OCI-M1 (cell line): Measurements from ENCODE around the gene DGCR8.

ENCODE experiments used
- DNase-seq: peaks from one replicate; lab custom pipeline; 2025; lab: John Stamatoyannopoulos, UW

The DGCR8 gene

GRCh38 chr22:20110359-20110985, 30.4 kb downstream of the DGCR8 start:
- DNase-seq: no peak

GRCh38 chr22:20111045-20111688, 31.1 kb downstream of the DGCR8 start:
- DNase-seq: peak; percentile 59

DNA sequence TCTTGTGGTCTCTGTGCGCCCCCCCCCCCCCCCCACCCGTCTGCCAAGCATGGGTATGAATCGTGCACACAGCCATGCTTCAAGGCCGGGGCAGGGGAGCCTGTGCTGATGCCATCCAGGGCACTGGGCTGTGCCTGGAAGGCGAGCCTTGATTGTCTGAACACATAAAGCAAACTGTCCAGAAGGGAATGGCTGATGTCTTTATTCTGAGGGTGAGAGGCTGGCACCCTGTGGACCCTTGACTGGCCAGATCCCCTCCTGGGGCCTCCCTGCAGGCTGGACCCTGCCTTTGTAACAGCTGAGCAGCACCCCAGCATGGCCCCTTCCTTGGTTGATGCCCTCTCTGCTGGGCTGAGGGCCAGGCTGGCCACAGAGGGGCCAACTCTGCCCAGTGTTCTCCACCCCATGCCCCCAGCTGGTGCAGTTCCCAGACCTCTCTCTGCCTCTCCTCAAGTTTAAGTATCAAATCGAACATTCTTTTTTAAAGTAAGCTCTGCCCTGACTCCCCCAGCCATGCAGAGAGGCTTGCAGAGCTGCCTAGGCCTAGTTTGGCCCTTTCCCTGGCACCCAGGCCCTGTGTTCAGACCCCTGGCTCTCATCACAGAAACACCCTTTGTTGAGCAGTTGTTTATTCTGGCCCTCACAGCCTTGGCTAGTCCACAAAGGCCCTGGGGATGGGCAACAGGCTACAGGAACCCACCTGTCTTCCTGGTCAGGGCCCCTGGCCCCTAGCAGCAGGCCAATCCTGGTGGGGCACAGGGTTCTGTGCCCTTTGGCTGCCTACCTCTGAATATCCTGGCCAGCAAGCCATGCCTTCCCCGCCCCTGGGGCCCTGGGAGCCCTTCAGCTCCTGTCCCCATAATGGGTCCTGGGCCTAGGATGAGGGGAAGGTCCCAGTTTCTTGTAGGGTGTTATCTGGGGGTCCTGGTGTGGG, 31.9 kb downstream of the DGCR8 start:
- DNase-seq: no peak

GRCh38 chr22:20112623-20113511, 32.8 kb downstream of the DGCR8 start:
- DNase-seq: no peak

DNA sequence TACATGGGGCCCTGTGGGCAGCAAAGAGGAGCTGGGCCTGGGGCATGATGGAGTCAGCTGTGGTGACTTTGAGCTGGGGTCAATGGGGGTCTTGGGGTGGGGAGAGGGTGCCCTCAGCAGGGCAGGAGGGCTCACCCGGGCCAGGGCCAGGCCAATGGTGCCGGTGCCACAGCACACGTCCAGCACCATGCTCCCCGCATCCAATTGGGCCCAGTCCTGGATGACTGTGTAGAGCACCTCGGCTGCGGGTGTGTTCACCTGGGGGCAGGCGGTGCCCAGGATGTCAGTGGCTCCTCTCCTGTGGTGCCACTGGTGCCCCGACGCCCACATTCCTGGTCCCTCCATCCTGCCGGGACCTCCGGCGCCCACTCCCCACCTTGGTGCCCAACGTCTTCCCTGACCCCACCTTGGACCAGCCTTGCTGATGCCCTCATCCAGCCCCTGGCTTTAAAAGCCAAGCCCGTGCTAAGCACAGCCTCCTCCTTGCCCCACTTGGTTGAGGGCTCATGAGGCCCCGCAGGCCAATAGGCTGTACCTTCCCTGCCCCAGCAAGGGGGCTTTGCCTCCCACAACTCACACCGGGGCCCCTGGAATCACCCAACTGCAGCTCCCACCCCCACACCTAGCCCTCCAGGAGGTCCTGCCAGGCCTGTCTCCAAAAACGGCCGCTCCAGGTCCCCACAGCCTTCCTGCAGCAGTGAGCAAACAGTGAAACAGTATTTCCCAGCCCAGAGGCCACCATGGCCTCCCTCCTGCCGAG, 33.7 kb downstream of the DGCR8 start:
- no peak for DNase-seq

DNA sequence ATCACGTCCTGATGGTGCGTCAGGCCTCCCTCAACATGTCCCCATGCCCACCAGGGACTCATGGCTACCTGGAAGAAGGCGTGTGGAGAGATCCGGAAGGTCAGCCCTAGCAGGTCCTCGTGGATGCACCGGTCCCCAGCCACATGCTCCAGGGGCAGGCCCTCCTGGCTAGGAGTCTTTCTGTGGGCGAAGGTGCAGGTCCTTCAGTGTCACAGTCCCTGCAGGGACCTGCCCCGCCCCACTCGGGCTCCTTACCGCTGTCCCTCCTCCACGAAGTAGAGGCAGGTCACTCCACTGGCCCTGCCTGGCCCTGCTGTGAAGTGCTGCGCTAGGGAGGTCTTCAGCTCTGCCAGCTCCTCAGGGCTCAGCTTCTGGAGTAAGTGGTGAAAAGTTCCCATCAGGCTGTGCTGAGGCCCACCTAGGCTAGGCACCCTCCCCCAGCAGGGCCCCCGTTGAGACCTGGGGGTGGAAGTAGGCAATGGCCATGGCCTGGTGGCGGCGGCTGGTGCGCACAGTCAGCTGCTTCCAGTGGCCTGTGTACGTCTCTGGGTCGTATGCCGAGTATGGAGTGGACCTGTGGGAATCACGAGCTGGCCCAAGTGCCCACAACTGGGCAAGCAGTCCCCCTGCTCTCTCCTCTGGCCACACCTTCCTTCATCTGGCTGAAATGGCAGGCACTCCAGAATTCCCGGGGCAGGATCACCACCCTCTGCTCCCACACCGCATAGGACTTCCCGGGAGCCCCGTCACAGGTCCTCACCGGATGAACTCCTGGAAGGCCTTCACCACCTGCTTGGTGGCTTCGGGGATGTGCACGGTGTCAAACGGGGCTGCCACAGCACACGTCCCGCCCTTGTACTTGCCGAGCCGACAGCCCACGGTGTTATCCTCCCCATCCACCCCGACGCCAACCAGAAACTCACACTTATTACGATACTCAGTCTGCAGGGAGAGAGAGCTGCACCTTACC, 34.8 kb downstream of the DGCR8 start:
- no peak for DNase-seq

- no peak for DNase-seq
Observed at GRCh38 chr22:20115691-20116375, 35.8 kb downstream of the DGCR8 start, which contains the start of gene RANBP1. TSS of gene RANBP1 (plus strand) at chr22:20116104. CDS start at chr22:20116185, 81 bp downstream.

GRCh38 chr22:20116376-20116950, 36.4 kb downstream of the DGCR8 start:
- peak; percentile 78 for DNase-seq

GRCh38 chr22:20116951-20117632, 37.1 kb downstream of the DGCR8 start, which contains the start of gene TRMT2A:
TSS of gene TRMT2A (minus strand) at chr22:20117226. CDS start at chr22:20116906, 320 bp downstream.
- peak; percentile 100 for DNase-seq

DNA sequence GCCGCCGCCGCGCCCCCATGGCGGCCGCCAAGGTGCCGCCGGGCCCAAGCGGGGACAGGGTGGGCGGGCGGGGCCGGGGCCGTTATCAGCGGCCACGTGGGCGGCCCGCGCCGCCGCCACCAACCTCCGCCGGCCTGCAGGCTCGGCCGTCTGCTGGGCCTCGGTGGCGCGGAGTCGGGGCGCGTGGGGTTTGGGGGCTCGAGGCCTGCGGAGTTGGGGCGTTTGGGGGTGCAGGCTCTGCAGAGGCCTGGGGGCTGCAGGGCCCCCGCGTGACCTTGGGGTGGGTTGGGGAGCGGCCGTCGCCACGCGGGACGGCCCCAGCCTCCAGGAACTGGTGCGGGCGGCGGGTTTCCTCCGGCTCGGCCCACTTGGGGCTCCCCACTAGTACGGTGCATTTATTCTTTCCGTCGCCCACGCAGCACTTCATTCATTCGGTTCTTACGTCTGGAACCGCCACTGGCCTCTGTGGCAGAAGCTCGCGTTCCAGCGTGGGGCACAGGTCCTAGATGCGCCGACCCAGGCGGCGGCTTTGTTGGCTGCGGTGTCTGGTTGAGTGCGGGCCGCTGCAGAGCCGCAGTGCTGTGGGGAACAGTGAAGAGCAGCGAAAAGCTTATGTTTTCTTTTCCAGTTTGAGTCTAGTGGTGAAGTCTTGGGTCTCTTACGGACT, 37.7 kb downstream of the DGCR8 start:
- DNase-seq: peak; percentile 68

DNA sequence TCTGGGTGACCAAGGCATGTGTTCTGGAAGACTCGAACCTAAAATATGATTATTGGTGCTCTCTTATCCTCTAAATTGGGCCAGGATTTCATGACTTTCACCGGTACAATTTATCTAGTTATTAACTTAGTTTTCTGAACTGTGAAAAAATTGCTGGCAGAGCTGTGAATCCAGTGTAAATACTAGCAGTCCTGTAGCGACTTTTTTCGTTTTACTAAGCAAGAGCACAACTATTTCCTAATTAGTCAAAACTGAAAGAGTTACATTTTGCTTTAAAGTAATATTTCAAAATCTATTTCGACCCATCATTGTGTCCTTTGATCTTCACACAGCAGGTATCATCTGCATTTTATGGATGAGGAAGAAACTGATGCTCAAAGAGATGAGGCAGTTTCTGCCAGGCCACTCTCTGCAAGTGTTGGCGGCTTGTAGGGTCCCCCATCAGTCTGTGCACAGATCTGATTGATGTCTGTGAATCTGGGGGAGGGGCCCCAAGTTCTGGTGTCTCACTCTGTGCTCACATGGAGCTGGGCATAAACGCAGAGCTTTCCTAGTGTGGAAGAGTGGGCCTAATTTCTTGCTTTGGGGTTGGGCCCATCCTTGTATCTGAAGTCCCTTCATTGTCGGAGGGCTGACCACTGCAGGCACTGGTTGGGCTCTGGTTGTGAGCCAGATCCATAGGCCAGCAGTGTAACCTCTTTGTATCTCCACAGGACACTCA, 38.4 kb downstream of the DGCR8 start:
- no peak for DNase-seq

DNA sequence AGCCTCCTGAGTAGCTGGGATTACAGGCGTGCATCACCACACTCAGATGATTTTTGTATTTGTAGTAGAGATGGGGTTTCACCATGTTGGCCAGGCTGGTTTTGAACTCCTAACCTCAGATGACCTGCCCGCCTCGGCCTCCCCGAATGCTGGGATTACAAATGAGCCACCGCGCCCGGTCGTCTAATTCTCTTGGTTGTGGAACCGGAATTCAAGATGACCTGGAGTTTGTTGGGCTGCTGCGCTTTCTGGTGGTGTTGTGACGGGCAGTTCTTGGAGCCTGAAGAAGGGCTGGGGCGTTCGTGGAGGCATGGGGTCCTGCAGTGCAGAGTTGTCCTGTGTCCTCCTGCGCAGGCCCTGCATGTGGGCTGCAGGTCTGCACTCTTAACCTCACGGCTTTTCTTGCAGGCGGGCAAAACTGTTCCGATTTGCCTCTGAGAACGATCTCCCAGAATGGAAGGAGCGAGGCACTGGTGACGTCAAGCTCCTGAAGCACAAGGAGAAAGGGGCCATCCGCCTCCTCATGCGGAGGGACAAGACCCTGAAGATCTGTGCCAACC, 41.9 kb downstream of the DGCR8 start:
- no peak for DNase-seq

GRCh38 chr22:20123366-20124082, 43.5 kb downstream of the DGCR8 start:
- no peak for DNase-seq

- no peak for DNase-seq
Observed at GRCh38 chr22:20124083-20124787, 44.2 kb downstream of the DGCR8 start.
